ENCODE results near the gene CORO1C. TPM values are rescaled to one million over a fixed set of nuclear protein-coding genes. Genes with fewer than 3 reads are reported as not detected.
A peak's percentile ranks its signal among the peaks of the same experiment; 100 is the strongest.

CORO1C gene
- total RNA-seq, 1 experiment from 2014 or later: 195 TPM

GRCh38 chr12:108691998-108692808 lies 39.1 kb downstream of the CORO1C start:
- TF ChIP-seq CTCF (IDR thresholded peaks at IDR 0.05; ENCODE audit: insufficient read depth in 1 of 2, low read depth in 1 of 2, low read length in 1 of 2, severe bottlenecking in 1 of 2, unreplicated experiment in 1 of 2): no peak
- peak overlapping the region; percentile 60 for H3K4me3 Mint-ChIP-seq (ENCODE audit: unreplicated experiment)
- no peak for DNase-seq
- peaks cover 41% of the 10 kb centered on the region for H3K4me1 Mint-ChIP-seq (ENCODE audit: low read depth, unreplicated experiment)
- BruUV-seq (replicated peaks): no TSS peak
- intact Hi-C loops (cut with micrococcal nuclease; ENCODE audit: unreplicated experiment): loop anchor here (1.0 kb wide), 3 partner anchors 9 to 40 kb away; no protein-coding TSS in a partner anchor
- H3K9me3 ChIP-seq: no peaks in the 10 kb centered on the region
- no peaks in the 10 kb centered on the region for H3K27me3 ChIP-seq (replicated peaks; ENCODE audit: control insufficient read depth, insufficient read depth, low read length)
- ChIA-PET CTCF (interaction anchor here (0.7 kb wide), 2 partner anchors 28 to 34 kb away, joined by 3 to 6 read pairs; no protein-coding TSS in a partner anchor), POLR2A (interaction anchor here (0.5 to 1.0 kb wide), 5 partner anchors 9 to 40 kb away, joined by 3 to 5 read pairs (median 4); no protein-coding TSS in a partner anchor)
- no peak overlapping the region for H3K4me3 ChIP-seq (ENCODE audit: low read depth, low read length)
- H3K36me3 ChIP-seq (ENCODE audit: control insufficient read depth, insufficient read depth, low read length): no peaks in the 10 kb centered on the region; the same call in none of the 2 replicates
- peak overlapping the region; percentile 89 for H3K27ac Mint-ChIP-seq (ENCODE audit: unreplicated experiment)
- peaks cover 36% of the 10 kb centered on the region for H3K4me1 ChIP-seq
- H3K9me3 Mint-ChIP-seq (ENCODE audit: unreplicated experiment): no peaks in the 10 kb centered on the region
- H3K27me3 Mint-ChIP-seq (ENCODE audit: insufficient read depth, unreplicated experiment): no peaks in the 10 kb centered on the region
- H3K36me3 Mint-ChIP-seq (ENCODE audit: insufficient read depth, unreplicated experiment): peaks cover 59% of the 10 kb centered on the region

DNA sequence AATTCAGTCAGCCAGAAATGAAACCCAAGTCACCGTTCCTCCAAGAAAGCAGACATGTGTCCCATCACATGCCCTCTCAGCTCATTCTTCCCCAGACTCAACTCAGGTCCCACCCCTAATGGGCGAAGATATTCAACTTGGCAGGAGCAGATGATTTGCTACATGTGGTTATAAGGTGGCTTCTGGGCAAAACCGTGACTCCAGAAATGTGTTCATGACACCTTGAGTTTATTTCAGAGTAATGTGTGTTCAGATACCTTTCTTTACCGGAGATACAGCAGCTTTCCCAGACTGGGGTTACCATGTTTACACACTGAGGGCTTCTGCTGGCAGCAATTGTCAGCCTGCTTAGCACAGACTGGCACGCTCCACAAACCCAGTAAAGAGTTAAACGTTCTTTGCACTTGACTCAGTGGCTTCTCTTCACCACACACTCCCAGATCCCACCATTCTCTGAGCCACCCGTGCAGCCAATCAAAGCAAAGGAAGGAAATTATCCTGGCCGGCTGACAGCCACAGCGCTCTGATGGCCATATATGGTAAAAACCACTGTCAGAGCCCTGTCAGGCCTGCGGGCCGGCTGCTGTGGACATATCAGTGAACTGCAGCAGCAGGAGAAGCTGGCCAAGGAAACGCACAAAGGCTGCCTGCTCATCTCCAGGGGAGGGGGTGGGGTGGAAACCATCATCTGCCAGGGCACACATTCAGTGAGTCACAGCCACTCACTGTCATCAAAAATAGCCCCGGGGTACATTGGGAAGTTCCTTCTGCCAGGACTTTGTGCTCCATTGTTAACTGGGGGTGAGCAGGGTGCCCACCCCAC lies 39.9 kb downstream of the CORO1C start:
- peak; percentile 89 to 94 for DNase-seq
- ChIA-PET CTCF (interaction anchor here (0.7 to 1.0 kb wide), 2 partner anchors 21 to 27 kb away, joined by 3 read pairs; no protein-coding TSS in a partner anchor), POLR2A (interaction anchor here (0.5 to 1.6 kb wide), 8 partner anchors 11 to 1213 kb away, joined by 3 to 5 read pairs (median 4); no protein-coding TSS in a partner anchor)
- Histone ChIP-seq H3K4me1 (peaks cover 36% of the 10 kb centered on the region), H3K27me3 (replicated peaks; ENCODE audit: control insufficient read depth, insufficient read depth, low read length) (no peaks in the 10 kb centered on the region), H3K4me3 (ENCODE audit: low read depth, low read length) (0 out of 2 replicates have a peak overlapping the region, but pooled peaks have one; percentile 7), H3K9me3 (no peaks in the 10 kb centered on the region), H3K36me3 (ENCODE audit: control insufficient read depth, insufficient read depth, low read length) (no peaks in the 10 kb centered on the region; the same call in 1 of the 2 replicates)
- Mint-ChIP-seq H3K9me3 (ENCODE audit: unreplicated experiment) (no peaks in the 10 kb centered on the region), H3K27ac (ENCODE audit: unreplicated experiment) (peak overlapping the region; percentile 89), H3K4me1 (ENCODE audit: low read depth, unreplicated experiment) (peaks cover 41% of the 10 kb centered on the region), H3K27me3 (ENCODE audit: insufficient read depth, unreplicated experiment) (no peaks in the 10 kb centered on the region), H3K4me3 (ENCODE audit: unreplicated experiment) (peak overlapping the region; percentile 60), H3K36me3 (ENCODE audit: insufficient read depth, unreplicated experiment) (peaks cover 54% of the 10 kb centered on the region)
- BruUV-seq (replicated peaks): TSS peak; percentile 12
- TF ChIP-seq CTCF (IDR thresholded peaks at IDR 0.05; ENCODE audit: insufficient read depth in 1 of 2, low read depth in 1 of 2, low read length in 1 of 2, severe bottlenecking in 1 of 2, unreplicated experiment in 1 of 2): peak; percentile 31 to 38
- intact Hi-C loops (cut with micrococcal nuclease; ENCODE audit: unreplicated experiment): loop anchor here (1.0 kb wide), 3 partner anchors 10 to 41 kb away; no protein-coding TSS in a partner anchor

Measured in Caco-2 (cell line).